ENCODE data around the gene RGS3.
A peak's percentile ranks its signal among the peaks of the same experiment; 100 is the strongest.

RGS3 gene

DNA sequence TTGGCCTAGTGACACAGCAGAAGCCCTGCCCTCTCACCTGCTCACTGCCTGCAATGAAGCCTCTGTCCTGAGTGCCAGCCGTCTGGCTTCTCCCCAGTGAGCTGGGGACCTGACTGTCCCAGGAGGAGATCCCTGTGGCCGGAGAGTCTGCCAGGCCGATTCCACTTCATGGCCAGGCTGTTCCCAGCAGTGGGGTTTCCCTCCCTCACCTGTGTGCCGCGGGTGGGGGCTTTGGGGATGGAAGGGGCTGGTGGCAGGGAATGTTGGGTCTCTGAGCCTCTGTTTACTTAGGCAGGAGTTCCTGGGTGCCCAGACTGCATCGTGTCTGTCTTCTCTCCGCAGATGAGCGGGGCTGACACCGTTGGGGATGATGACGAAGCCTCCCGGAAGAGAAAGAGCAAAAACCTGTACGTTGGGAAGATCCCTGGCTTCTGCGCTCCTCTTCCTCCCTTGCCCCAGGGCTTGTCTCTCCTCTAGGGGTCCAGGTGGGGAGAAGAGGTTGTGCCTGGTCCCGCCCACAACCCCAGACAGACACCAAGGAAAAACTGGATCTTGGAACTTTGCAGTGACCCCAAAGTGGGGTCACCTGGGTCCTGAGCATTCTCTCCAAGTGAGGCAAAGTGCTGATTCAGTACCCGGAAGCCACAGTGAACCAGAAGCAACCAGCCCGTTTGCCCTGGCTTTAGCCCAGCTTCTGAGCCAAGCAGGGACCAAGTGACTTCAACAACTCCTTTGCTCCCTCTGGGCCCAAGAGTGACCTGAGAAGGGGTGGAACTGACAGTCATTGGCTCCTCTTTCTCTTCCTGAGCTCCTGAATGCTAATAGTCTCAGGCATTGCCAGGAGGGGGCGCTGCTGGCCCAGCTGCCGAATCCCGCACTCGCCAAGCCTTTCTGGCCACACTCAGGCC lies 127.7 kb downstream of the RGS3 start:
- DNase-seq: peak; percentile 50

DNA sequence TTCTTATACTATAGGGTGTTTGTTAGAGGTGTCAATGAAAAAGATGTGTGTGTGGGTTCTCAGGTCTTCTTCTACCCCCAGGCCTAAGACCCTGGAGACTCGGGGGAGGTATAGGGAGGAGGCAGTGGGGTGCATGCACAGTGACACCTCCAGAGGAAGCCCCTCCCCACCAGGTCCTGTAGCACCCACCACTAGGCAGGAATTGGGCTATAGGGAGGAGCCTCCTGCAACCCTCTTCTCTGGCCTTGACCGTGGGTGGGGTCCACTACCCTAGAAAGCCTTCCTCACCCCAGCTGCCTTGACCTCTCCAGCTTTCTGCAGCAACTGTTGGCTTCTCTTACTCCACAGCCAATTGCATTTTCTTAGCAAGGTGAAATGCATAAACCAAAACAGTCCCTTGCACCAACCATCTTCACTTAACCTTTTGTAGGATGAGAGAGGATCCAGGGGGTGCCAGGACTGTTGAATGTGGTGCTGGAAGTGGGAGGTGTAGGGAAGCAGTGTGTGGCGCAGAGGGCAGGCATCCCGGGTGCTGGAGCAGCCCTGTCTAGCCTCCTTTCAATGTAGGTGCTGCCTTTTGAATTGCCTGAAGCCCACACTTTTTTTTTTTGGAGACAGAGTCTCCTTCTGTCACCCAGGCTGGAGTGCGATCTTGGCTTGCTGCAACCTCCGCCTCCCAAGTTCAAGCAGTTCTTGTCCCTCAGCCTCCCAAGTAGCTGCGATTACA lies 128.5 kb downstream of the RGS3 start:
- DNase-seq: no peak

DNA sequence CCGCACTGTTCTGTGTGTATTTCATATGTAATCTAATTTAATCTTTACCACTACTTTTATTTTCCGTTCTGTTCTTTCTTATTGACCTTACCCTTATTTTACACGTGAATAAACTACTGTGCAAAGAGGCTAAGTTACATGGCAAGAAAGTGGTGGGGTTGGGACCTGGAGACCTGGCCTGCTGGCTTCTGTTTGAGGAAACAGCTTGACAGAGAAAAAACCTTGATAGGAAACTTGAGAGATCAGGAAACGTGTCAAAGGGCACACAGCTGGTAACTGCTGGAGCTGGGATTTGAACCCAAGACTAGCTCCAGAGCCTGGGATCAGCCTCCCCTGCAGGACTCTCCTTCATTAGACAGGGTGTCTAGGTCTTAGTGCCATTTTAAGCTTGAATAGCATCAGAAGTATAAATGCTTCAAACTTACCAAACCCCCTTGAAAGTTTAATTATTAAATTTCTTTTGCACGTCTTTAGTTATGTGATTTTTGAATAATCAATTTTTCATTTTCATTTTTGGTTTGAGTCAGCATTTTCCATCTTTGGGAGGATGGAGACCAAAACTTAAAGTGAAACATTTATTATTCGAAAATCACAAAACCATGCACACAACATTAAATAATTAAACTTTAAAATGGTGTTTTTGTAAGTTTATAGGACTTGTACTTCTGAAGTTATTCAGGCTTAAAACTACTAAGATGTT lies 129.5 kb downstream of the RGS3 start:
- no peak for DNase-seq

DNA sequence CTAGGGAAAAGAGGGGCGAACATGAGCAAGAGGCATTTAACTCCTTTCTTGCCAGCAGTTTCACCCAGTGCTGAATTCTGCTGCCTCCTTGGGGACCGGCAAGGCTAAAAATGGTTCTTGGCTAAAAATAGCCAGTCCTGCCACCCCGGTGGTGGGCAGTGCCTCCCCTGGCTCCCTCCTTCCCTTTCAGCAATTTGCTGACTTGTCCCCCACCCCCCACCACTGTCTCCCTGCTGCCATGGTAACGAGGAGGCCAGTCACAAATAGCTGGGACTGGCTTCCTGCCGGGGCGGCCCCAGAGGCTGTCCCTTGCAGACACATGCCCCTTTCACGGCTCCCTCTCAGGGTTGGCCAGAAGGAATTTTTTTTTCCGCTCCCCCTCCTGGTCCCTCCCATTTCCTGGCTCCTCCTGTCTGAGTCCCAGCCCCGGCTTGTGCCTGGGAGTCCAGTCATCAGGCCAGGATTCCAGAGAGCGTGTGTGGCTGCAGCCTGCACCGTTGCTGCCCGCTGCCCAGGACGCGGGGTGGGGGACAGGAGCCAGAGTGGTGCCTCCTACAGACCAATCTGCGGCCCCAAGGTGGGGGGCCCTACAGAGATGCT lies 130.3 kb downstream of the RGS3 start:
- no peak for DNase-seq

DNA sequence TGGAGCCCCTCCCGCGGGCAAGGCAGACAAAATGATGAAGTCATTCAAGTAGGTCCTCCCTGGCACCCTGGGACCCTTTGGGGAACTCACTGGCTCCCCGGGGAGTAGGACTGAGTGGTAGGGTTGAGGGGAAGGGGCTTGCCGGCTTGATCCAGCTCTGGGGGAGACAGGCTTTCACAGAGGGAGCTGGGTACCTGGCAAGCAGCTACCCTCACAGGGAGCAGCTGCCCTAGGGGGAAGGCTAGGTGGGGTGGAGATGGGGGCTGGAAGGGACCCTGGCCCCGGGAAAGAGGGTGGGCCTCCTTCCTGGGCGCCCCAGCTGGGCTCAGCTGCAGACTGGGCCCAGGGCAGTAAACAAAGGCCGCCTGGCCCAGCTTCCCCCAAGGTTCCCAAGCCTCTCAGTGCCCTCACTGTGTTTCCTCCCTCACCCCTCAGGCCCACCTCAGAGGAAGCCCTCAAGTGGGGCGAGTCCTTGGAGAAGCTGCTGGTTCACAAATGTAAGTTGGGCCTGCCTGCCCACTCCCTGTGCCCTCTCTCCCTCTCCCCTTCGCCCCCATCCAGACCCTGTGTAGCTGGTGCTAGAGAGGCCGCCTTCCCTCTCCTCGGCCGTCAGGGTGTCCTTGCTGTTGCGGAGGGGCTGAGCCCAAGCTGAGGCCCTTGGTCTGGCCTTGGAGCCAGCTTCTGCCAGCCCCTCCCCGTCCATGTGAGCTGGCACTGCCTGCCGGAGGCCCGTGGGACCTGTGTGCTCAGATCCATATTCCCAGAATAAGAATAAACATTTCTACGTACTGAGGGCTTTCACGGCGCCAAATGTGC lies 131.2 kb downstream of the RGS3 start:
- no peak for DNase-seq

DNA sequence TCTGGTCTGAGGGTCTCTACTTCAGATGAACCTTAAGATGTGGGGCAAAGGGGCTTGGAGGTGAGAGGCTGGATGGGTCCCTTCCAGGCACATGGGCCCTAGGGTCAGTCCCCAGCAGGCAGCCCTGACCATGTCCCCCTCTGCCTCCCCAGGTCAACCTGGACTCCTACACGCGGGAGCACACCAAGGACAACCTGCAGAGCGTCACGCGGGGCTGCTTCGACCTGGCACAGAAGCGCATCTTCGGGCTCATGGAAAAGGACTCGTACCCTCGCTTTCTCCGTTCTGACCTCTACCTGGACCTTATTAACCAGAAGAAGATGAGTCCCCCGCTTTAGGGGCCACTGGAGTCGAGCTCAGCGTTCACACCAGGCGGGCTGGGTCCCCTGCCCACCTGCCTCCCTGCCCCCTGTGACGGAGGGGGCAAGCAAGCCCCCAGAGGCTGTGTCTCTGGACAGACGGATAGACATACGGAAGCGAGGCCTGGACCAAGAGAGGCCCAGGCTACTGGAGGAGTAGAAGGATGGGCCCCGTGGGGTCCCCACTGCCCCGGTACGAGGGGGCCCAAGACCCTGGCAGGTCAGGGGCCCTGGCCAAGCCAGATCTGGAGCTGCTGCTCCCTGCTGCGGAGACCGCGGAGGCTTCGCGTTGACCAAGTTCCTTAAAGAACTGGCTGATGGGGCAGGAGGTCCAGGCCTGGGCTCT lies 133.2 kb downstream of the RGS3 start:
- no peak for DNase-seq

DNA sequence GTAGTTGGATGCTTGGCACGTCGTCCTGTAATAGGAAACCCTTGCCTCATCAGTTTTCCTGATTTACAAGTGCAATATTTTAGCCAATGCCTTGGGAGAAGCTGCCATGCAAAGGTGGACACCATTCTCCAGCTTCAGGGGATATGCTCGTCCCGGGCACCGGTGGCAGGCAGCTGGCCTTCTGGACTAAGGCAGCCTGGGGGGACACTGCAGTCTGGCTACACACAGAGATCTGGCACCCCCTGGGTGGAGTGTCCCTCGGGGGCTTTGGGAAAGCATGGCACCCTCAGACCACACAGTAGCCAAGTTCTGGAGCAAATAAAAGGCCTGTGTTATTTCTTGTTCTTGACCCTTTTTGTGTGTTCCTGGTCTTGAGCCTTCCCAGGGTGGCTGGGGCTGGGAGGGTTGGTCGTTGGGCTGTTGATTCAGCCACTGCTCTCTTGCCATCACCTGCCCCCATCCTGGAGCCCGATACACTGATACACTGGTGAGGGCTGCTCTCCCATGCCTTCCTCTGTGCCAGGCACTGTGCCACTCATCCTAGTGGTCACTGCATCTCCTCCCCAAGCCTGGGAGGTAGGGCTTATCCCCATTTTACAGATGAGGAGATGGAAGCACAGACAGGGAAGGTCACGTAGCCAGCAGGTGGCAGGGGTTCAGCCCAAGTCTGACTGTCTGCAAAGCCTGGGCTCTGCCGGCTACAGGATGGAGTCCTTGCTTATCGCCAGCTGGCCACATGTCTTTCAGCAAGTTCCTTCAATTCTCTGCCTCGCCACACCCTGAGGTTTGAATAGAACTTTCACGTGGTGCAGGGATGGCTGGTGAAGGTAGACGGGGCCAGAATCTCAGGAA lies 134.1 kb downstream of the RGS3 start:
- no peak for DNase-seq

DNA sequence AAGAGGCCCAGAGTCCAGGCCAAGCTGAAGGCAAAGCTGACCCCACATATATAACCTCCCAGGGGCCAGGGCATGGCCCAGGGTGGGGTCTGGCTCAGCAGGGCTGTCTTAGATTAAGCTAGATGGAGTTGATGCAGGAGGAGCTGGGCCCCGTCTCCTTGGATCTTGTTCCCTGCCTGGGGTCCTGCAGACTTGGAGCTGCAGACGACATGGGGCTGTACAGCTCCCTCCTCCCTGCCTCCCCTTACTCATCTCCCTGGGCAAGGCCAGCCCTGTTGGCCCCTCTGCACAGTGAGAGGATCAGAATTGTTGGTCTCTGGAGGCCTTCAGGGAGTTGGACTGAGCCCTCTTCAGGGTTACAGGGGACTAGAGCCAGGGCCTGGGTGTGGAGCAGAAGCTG lies 134.9 kb downstream of the RGS3 start:
- no peak for DNase-seq

DNA sequence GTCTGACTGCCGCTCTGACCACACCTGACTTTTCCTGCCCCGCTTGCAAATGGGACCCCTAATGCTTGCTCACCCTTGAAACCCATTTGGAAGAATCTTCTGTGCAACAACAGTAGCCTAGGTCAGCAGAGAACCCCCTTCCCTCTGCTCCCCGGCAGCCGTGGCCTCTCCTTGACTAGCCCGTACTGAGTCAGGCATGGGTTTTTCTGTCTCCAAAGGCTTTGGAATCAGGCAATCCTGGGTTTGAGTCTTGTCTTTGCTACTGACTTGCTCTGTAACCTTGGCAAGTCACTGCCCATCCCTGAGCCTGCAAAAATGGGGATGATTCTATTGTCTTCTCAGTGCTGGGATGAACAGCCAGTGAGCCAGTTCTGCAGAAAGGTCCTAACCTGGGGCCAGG lies 135.4 kb downstream of the RGS3 start:
- DNase-seq: no peak

DNA sequence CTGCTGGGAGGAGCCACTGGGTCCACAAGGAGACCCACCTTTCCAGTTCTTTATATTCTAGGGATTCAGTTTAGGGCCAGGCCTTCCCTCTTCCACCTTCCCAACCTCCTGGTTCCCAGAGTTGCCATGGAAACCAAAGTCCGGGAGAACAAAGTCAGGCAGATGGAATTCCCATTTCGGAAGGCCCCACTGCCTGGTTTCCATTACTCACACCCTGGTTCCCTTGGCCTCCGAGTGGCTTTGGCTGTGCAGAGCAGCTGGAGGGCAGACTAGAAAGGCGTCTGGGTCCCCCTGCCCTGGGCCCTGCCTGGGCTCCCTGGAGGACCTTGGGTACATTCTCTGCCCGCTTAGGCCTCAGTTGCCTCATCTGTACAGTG lies 136.1 kb downstream of the RGS3 start:
- no peak for DNase-seq

DNA sequence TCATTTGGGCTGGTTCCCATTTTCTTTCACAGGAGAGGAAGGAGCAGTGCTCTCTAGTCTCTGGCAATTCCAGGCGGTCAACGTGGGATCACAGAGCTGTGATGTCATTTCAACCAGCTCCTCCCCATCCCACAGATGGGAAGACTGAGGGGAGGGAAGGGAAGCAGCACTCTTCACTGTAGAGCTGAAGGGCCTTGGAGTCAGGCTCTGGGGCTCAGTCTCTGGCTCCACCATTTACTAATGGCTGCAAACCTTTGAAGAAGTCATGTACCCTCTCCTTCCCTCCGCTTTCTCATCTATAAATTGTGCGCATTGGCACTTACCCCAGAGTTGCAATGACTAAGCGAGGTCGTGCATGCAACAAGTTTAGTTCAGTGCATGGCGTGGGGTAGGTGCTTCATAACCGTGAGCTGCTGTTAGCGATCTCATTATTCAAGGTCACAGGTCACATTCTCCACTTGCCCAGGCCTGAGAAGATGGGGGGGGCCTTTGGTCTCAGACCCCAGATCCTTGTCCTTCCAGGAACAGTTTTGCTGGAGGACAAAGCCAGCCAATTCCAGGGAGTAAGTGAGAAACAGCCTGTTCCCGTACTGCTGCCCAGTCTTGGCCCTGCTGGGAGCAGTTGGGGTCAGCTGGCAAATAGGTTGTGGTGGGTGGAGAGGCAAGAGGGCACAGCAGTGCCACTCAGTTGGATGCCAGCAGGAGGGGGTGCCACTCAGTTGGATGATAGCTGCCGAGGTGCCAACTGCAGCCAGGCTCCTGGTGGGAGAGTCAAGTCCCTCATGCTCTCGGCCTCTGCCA lies 136.7 kb downstream of the RGS3 start:
- DNase-seq: no peak

DNA sequence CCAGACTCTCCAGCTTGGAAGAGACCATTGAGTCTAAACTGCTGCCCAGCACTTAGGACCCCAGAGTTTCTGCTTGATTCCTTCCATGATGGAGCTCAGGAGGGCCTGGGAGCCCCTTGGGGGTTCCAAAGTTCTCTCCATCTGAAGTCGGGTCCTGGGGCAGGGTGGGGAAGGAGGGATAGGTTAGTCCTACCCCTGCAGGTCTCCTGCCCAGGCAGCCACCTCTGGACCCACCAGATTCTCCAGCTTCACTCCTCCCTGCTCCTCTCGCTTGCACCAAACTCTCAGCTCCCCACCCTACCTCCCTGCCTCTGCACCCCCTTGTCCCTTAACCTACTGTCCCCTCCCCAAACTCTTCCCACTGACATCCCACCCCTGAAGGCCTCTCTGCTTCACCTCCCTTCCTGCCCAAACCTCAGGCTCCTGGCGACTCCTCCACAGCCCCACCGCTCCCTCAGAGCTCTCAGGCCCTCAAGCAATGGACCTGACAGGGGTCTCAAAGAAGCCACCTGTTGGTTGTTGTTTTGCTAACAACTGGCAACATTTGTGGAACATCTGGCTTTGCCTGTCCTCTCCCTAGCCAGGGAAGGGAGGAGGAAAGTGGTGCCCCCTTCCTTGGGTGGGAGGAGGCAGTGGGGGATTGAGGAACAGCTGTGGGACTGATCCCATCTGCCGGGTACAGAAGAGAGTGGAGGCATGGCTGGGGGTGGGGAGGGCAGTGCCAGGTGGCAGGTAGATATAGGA lies 137.5 kb downstream of the RGS3 start:
- no peak for DNase-seq

DNA sequence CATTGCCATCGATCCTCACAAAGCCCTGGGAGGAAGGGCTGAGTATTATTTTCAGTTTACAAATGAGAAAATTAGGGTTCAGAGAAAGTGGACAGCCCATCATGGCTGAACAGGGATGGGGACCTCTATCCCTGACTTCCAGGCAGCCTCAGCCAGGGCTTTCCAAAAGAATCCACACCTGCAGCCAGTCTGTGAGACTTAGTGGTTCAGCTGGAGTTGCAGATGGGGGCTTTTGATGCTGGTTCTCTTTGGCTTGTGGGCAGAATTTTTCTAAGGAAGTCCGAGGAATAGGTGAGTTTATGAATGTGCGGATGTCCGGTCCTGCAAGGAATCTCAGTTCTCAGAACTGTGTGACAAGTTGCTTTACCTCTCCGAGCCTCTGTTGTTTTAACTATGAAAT lies 138.1 kb downstream of the RGS3 start:
- DNase-seq: no peak

DNA sequence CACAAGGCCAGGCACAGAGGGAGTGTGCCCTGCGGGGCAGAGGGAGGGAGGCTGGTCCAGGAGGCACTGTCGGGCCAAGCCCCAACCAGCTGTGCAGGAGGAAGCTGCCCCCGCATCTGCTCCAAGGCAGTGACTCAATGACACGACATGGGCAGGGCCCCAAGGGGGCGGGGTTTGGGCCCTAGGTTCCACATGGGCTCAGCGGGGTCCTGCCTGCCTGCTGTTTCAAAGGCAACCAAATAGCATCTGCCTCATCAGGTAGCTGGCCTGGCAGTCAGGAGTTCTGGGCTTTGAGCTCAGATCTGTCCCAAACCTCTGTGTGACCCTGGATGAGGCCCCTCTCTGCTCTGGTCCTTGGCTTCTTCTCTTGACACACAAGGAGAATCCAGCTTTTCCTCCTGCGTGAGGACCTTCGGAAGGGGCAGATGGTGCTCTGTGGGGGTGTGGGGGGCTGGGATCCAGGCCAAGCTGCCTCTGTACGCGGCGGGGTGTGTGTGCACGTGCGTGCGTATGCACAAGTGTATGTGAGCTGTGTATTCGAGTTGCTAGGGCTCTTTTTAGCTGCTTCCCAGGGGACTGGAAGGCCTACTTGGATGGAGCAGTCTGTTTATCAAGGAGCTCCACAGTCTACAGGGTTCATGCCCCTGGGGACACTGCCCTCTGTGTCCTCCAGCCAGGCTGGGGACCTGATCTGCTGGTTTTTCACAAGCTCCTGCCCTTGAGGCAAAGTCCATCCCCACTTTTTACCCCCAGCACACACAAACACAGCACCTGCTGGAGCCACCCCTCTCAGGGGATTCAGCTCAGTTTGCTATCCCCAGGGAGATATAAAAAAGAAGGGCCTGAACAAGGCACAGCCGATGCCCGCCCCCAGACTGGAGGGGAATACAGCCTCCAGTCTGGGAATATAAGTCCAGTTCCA lies 138.9 kb downstream of the RGS3 start:
- no peak for DNase-seq

DNA sequence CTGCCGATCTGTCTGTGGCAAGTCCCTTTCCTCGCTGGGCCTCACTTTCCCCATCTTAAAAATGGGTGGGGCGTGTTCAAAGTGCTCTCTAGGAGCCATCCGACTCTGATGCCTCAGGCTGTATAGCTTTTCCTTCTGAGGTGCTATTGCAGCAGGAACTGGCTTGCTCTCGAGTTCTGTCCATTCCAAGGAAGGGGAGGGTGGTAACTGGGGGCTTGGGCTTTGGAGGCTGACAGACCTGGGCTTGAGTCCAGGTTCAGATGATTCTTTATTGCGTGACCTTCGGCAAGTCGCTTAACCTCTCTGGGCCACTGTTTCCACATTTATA lies 139.5 kb downstream of the RGS3 start:
- no peak for DNase-seq

DNA sequence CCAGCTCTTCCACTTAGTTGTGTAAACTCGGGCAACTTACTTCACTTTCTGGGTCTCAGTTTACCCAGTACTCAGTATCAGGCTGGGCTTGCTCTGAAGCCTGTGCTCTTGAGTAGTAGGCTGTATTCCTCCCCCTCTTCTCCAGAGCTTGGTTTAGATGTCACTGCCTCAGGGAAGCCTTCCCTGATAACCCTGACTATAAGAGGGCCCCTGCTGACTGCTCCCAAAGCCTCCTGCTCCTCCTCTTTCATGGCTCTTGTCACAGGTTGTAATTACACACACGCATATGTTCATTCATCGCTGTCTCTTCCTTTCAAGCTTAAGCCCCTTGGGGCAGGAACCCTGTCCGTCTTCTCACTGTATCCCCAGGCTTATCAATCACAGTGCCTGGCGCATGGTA lies 140.2 kb downstream of the RGS3 start:
- no peak for DNase-seq

DNA sequence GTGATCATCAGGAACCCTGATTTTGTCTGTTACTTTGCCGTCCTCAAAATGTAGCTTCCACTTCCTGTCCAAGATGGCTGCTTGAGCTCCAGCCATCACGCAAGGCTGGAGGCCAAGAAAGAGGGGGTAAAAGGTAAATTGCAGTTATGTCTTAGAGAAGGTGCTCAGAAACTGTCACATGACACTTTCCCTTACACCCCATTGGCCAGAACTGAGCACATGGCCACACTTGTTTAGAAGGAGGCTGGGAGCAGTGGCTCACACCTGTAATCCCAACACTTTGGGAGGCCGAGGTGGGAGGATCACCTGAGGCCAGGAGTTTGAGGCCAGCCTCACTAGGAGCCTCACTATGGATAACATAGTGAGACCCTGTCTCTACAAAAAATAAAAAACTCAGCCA lies 140.9 kb downstream of the RGS3 start:
- DNase-seq: no peak

DNA sequence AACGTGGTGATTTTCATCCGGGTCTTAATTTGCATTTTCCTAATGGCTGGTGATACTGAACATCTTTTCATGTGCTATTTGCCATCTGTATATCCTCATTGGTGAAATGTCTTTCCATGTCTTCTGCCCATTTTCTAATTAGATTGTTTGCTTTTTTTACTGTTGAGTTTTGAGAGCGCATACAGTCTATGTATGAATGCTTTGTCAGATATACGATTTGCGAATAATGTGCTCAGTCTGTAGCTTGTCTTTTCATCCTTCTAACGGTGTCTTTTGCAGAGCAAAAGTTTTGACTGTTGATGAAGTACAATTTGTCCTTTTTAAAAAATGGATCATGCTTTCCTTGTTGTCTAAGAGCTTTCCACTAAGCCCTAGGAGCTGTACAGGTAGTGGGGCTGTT lies 143.0 kb downstream of the RGS3 start:
- DNase-seq: no peak
